Ascending aorta (tissue), 2 donors: ENCODE data around the gene TOMM70. TPM values are rescaled to one million over a fixed set of nuclear protein-coding genes. Genes with fewer than 3 reads are reported as not detected.
A peak's percentile ranks its signal among the peaks of the same experiment; 100 is the strongest.
"Not testable (repeated sequence)": the region's sequence is repeated elsewhere in the genome, so short reads cannot be mapped to it uniquely, and the experiment has no call there.

ENCODE experiments used
- DNase-seq, 2 donors: peaks; one replicate each; pipeline ENCODE4 v3.0.0-alpha.2; 2019; ENCODE audit warnings: low spot score in 2 of 2
- H3K27ac ChIP-seq, 2 donors: fragments of 200-600 bp; sonication (generic); one replicate each; pipeline ENCODE4 v1.5.1; 2016 to 2017; ENCODE audit warnings: mild to moderate bottlenecking in 1 of 2
- H3K27me3 ChIP-seq: fragments of 200-600 bp; sonication (generic); one replicate; pipeline ENCODE4 v1.5.1; 2017
- H3K36me3 ChIP-seq, 2 donors: fragments of 200-600 bp; sonication (generic); one replicate each; pipeline ENCODE4 v1.5.1; 2016
- H3K4me1 ChIP-seq, 2 donors: fragments of 200-600 bp; sonication (generic); one replicate each; pipeline ENCODE4 v1.5.1; 2016 to 2017; ENCODE audit warnings: mild to moderate bottlenecking in 1 of 2
- H3K4me3 ChIP-seq, 2 donors: fragments of 200-600 bp; sonication (generic); one replicate each; pipeline ENCODE4 v1.5.1; 2016 to 2017; ENCODE audit warnings: mild to moderate bottlenecking in 1 of 2
- H3K9me3 ChIP-seq, 2 donors: fragments of 200-600 bp; sonication (generic); one replicate each; pipeline ENCODE4 v1.5.1; 2016
- CTCF ChIP-seq, 3 experiments: fragments of 200-600 bp in 2 of 3; fragments of 450-650 bp in 1 of 3; sonication (generic) in 2 of 3; IDR thresholded peaks; one replicate each; pipeline ENCODE4 v1.5.1; 2016 to 2019; ENCODE audit warnings: antibody characterized with exemption in 3 of 3, mild to moderate bottlenecking in 1 of 3, moderate library complexity in 1 of 3
- intact Hi-C: fragments of 100-400 bp; cut with DNase I; formaldehyde crosslinking; loops from one replicate; pipeline ENCODE4 v1.15.1; 2023
- total RNA-seq: library from RNA; depleted of rRNA; stranded (reverse); fragments of >200 nt; gene quantifications from one replicate; pipeline ENCODE4 v1.1.0, GENCODE V29; 2016

The TOMM70 gene
- total RNA-seq, result 16.4 TPM

GRCh38 chr3:100400780-100401673, at the start of gene TOMM70, which contains the start of gene LNP1:
TOMM70 (minus strand) TSS chr3:100401089; CDS start chr3:100400949, 140 bp downstream.
LNP1 (plus strand) TSS chr3:100401539; CDS start chr3:100429730, 28,191 bp downstream.
- Histone ChIP-seq H3K27ac (peak within 1 kb of the TSS; percentile 90 to 91), H3K4me3 (peak within 1 kb of the TSS; percentile 89 to 92), H3K36me3 (no peaks in the 10 kb centered on the region), H3K4me1 (peaks cover 10 to 30% of the 10 kb centered on the region in 2 donors), H3K27me3 (no peaks in the 10 kb centered on the region), H3K9me3 (no peaks in the 10 kb centered on the region)
- intact Hi-C loops, result loop anchor here (1.0 to 5.0 kb wide), 5 partner anchors 91 to 1276 kb away; partner anchors contain the start of genes PCNP, TFG, TMEM45A and ZBTB11
- DNase-seq, result peak; percentile 92 to 99
- TF ChIP-seq CTCF (IDR thresholded peaks at IDR 0.05), result no peak

GRCh38 chr3:100449214-100449613, 48.3 kb upstream of the TOMM70 start:
- Histone ChIP-seq H3K27me3 (no peaks in the 10 kb centered on the region), H3K9me3 (no peaks in the 10 kb centered on the region), H3K4me3 (no peak overlapping the region), H3K27ac (no peak overlapping the region), H3K36me3 (no peaks in the 10 kb centered on the region), H3K4me1 (no peaks in the 10 kb centered on the region)
- no peak for DNase-seq
- TF ChIP-seq CTCF (IDR thresholded peaks at IDR 0.05), result no peak
- intact Hi-C loops, result no loop called here

DNA sequence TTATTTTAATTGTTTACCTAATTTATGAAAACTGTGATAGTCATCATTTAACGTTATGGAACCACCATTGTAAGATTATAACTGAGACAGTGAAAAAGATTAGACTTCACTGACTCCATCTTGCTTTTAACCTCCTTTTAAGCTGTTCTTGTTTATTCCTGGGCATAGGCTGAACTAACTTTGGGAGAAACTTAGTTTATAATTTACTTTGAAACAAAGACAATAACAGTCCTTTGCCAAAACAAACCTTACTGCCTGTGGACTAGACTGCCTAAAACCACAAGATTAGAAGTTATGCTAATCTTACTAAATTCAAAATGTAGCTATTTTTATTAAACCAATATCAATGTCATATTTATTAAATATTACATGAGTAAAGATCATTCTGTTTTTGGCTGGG, 47.2 kb upstream of the TOMM70 start:
- Histone ChIP-seq H3K27me3 (no peaks in the 10 kb centered on the region), H3K27ac (no peak overlapping the region), H3K9me3 (no peaks in the 10 kb centered on the region), H3K36me3 (no peaks in the 10 kb centered on the region), H3K4me1 (no peaks in the 10 kb centered on the region), H3K4me3 (no peak overlapping the region)
- intact Hi-C loops, result no loop called here
- no peak for TF ChIP-seq CTCF (IDR thresholded peaks at IDR 0.05)
- DNase-seq, result no peak

GRCh38 chr3:100447067-100447466, 46.2 kb upstream of the TOMM70 start:
- H3K36me3 ChIP-seq, H3K4me3 ChIP-seq, DNase-seq, intact Hi-C loops, H3K4me1 ChIP-seq, H3K27me3 ChIP-seq, H3K9me3 ChIP-seq, H3K27ac ChIP-seq: not testable (repeated sequence)

DNA sequence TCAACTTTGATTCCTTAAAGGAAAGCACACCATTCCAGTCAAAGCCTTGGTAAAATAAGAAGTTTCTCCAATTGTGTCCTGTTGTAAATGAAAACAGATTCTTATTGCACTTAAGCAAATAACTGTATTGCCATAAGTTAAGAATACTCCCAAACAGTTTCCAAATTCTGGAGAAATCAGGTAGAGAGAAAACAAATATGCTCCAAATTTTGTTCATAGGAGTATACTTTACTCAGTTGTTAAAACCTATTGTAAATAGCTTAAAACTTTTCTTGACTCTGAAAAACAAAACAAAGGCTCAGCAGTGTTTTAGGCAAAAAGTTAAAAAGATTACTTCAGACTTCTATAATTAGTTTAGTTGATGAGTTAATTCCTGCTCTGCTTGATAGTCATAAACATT, 42.8 kb upstream of the TOMM70 start:
- Histone ChIP-seq H3K4me1 (no peaks in the 10 kb centered on the region), H3K36me3 (no peaks in the 10 kb centered on the region), H3K4me3 (no peak overlapping the region), H3K27ac (no peak overlapping the region), H3K27me3 (no peaks in the 10 kb centered on the region), H3K9me3 (no peaks in the 10 kb centered on the region)
- intact Hi-C loops, result no loop called here
- no peak for DNase-seq
- no peak for TF ChIP-seq CTCF (IDR thresholded peaks at IDR 0.05)

- Histone ChIP-seq H3K9me3 (no peaks in the 10 kb centered on the region), H3K27ac (no peak overlapping the region), H3K27me3 (no peaks in the 10 kb centered on the region), H3K4me3 (no peak overlapping the region), H3K4me1 (no peaks in the 10 kb centered on the region), H3K36me3 (no peaks in the 10 kb centered on the region)
- intact Hi-C loops, result no loop called here
- DNase-seq, result no peak
- no peak for TF ChIP-seq CTCF (IDR thresholded peaks at IDR 0.05)
These were observed 40.0 kb upstream of the TOMM70 start for GRCh38 chr3:100440895-100441294.
